Measurements from ENCODE around the gene USP40. TPM values are rescaled to one million over a fixed set of nuclear protein-coding genes. Genes with fewer than 3 reads are reported as not detected.

The USP40 gene
- polyA plus RNA-seq, 3 donors: 4.0 to 13.5 (median 5.1) TPM

- H2AFZ ChIP-seq (ENCODE audit: insufficient read depth, low read depth, low read length, poor library complexity, severe bottlenecking): no peak overlapping the region
- peaks cover 0 to 1% (median 0%) of the 10 kb centered on the region in 3 donors for H3K27me3 Mint-ChIP-seq (ENCODE audit: low read depth in 3 of 3)
- H3K4me1 Mint-ChIP-seq: no peaks in the 10 kb centered on the region
- no peaks in the 10 kb centered on the region for H3K9me3 Mint-ChIP-seq
- H4K20me1 ChIP-seq (ENCODE audit: insufficient read depth, low read length): peaks cover 27% of the 10 kb centered on the region
- intact Hi-C loops (cut with micrococcal nuclease): no loop called here
- no peaks in the 10 kb centered on the region for H3K27me3 ChIP-seq (ENCODE audit: control insufficient read depth in 2 of 2, insufficient read depth in 2 of 2, low read length in 2 of 2)
- no peak for DNase-seq
- H3K9ac ChIP-seq (ENCODE audit: insufficient read depth, low read length, poor library complexity, severe bottlenecking): no peak overlapping the region
- no peaks in the 10 kb centered on the region for H3K79me2 ChIP-seq (ENCODE audit: insufficient read depth, low read length)
- 98% methylated on average over 19 of the region's 19 CpGs for WGBS (ENCODE audit: insufficient coverage)
- H3K4me3 Mint-ChIP-seq: no peak overlapping the region
- peaks cover 95 to 99% of the 10 kb centered on the region in 2 donors for H3K36me3 ChIP-seq (replicated peaks in 1 of 2; ENCODE audit: control insufficient read depth in 1 of 2, insufficient read depth in 2 of 2, low read length in 2 of 2)
- H3K27ac Mint-ChIP-seq: peak overlapping the region in 2 of 7 donors; percentile 14 to 15
- no peaks in the 10 kb centered on the region for H3K4me1 ChIP-seq (ENCODE audit: control insufficient read depth in 1 of 2, insufficient read depth in 2 of 2, low read length in 2 of 2)
- no peaks in the 10 kb centered on the region for H3K9me3 ChIP-seq (replicated peaks in 1 of 2; ENCODE audit: control insufficient read depth in 1 of 2, insufficient read depth in 1 of 2, low read length in 2 of 2)
- no peak overlapping the region for H3K27ac ChIP-seq (ENCODE audit: low read depth in 1 of 2, low read length in 2 of 2)
- H3K4me3 ChIP-seq (replicated peaks in 1 of 3; ENCODE audit: low read depth in 2 of 3, low read length in 3 of 3): no peak overlapping the region
- TF ChIP-seq CTCF (IDR thresholded peaks at IDR 0.05): no peak
- H3K4me2 ChIP-seq (replicated peaks; ENCODE audit: extremely low read depth, low read length, poor library complexity, severe bottlenecking): no peak overlapping the region
- peaks cover 90 to 94% of the 10 kb centered on the region in 2 donors for H3K36me3 Mint-ChIP-seq
Observed at GRCh38 chr2:233464056-233464455, 102.5 kb downstream of the USP40 start.

GRCh38 chr2:233463586-233463985 is 103.0 kb downstream of the USP40 start:
- H3K36me3 Mint-ChIP-seq: peaks cover 90 to 94% of the 10 kb centered on the region in 2 donors
- no peak for DNase-seq
- no peaks in the 10 kb centered on the region for H3K4me1 Mint-ChIP-seq

More at GRCh38 chr2:233463586-233463985, 103.0 kb downstream of the USP40 start:
- no peak overlapping the region for H3K4me3 Mint-ChIP-seq
- no peak overlapping the region for H3K27ac ChIP-seq (ENCODE audit: low read depth in 1 of 2, low read length in 2 of 2)
- 95% methylated on average over 14 of the region's 16 CpGs for WGBS (ENCODE audit: insufficient coverage)
- no peaks in the 10 kb centered on the region for H3K9me3 Mint-ChIP-seq
- no peaks in the 10 kb centered on the region for H3K27me3 ChIP-seq (ENCODE audit: control insufficient read depth in 2 of 2, insufficient read depth in 2 of 2, low read length in 2 of 2)
- H3K4me3 ChIP-seq (replicated peaks in 1 of 3; ENCODE audit: low read depth in 2 of 3, low read length in 3 of 3): no peak overlapping the region
- H3K4me1 ChIP-seq (ENCODE audit: control insufficient read depth in 1 of 2, insufficient read depth in 2 of 2, low read length in 2 of 2): no peaks in the 10 kb centered on the region
- no peak overlapping the region for H3K9ac ChIP-seq (ENCODE audit: insufficient read depth, low read length, poor library complexity, severe bottlenecking)
- TF ChIP-seq CTCF (IDR thresholded peaks at IDR 0.05): no peak
- intact Hi-C loops (cut with micrococcal nuclease): no loop called here
- peak overlapping the region in 1 of 7 donors; percentile 15 for H3K27ac Mint-ChIP-seq
- no peaks in the 10 kb centered on the region for H3K9me3 ChIP-seq (replicated peaks in 1 of 2; ENCODE audit: control insufficient read depth in 1 of 2, insufficient read depth in 1 of 2, low read length in 2 of 2)
- no peak overlapping the region for H3K4me2 ChIP-seq (replicated peaks; ENCODE audit: extremely low read depth, low read length, poor library complexity, severe bottlenecking)
- peaks cover 0 to 1% (median 0%) of the 10 kb centered on the region in 3 donors for H3K27me3 Mint-ChIP-seq (ENCODE audit: low read depth in 3 of 3)
- H2AFZ ChIP-seq (ENCODE audit: insufficient read depth, low read depth, low read length, poor library complexity, severe bottlenecking): no peak overlapping the region
- H3K36me3 ChIP-seq (replicated peaks in 1 of 2; ENCODE audit: control insufficient read depth in 1 of 2, insufficient read depth in 2 of 2, low read length in 2 of 2): peaks cover 95 to 99% of the 10 kb centered on the region in 2 donors
- peaks cover 23% of the 10 kb centered on the region for H4K20me1 ChIP-seq (ENCODE audit: insufficient read depth, low read length)
- H3K79me2 ChIP-seq (ENCODE audit: insufficient read depth, low read length): no peaks in the 10 kb centered on the region
